ENCODE data around the gene PLS1.
"Not testable (repeated sequence)": the region's sequence is repeated elsewhere in the genome, so short reads cannot be mapped to it uniquely, and the experiment has no call there.

Gene PLS1

DNA sequence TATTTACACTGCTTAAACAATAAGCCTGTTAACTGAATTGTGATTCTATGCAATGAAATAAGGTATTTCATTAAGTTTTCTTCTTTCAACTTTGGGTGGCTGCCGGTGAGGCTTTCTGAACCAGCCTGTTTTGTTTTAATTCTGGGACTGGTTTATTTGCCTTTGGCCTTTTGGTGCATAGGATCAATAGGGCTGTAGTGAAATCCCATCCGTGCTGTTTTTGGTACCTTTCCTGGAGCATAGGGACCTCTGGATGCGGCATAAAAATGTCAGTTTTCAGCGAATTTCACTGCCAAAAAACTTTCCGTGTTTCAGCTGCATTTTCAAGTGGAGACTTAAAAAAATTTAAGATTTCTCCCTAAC is 514 bp downstream of the PLS1 start:
- peaks cover 13% of the 10 kb centered on the region for H3K4me1 ChIP-seq (ENCODE audit: insufficient read depth, poor library complexity, severe bottlenecking)
- no peaks in the 10 kb centered on the region for H3K9me3 ChIP-seq (ENCODE audit: severe bottlenecking)
- TF ChIP-seq, protein P1, sequence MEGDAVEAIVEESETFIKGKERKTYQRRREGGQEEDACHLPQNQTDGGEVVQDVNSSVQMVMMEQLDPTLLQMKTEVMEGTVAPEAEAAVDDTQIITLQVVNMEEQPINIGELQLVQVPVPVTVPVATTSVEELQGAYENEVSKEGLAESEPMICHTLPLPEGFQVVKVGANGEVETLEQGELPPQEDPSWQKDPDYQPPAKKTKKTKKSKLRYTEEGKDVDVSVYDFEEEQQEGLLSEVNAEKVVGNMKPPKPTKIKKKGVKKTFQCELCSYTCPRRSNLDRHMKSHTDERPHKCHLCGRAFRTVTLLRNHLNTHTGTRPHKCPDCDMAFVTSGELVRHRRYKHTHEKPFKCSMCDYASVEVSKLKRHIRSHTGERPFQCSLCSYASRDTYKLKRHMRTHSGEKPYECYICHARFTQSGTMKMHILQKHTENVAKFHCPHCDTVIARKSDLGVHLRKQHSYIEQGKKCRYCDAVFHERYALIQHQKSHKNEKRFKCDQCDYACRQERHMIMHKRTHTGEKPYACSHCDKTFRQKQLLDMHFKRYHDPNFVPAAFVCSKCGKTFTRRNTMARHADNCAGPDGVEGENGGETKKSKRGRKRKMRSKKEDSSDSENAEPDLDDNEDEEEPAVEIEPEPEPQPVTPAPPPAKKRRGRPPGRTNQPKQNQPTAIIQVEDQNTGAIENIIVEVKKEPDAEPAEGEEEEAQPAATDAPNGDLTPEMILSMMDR (IDR thresholded peaks at IDR 0.05; ENCODE audit: poor library complexity, severe bottlenecking): no peak
- H3K4me3 ChIP-seq (ENCODE audit: severe bottlenecking): peak overlapping the region; percentile 47
- no peaks in the 10 kb centered on the region for H3K36me3 ChIP-seq (ENCODE audit: low read depth)
- H3K27ac ChIP-seq (ENCODE audit: poor library complexity, severe bottlenecking): peak overlapping the region; percentile 61
- no peaks in the 10 kb centered on the region for H3K27me3 ChIP-seq (ENCODE audit: insufficient read depth, poor library complexity, severe bottlenecking)
- DNase-seq (ENCODE audit: low spot score) (no peak), ATAC-seq (ENCODE audit: low read depth) (no peak; the same call in 2 of the 3 replicates)

DNA sequence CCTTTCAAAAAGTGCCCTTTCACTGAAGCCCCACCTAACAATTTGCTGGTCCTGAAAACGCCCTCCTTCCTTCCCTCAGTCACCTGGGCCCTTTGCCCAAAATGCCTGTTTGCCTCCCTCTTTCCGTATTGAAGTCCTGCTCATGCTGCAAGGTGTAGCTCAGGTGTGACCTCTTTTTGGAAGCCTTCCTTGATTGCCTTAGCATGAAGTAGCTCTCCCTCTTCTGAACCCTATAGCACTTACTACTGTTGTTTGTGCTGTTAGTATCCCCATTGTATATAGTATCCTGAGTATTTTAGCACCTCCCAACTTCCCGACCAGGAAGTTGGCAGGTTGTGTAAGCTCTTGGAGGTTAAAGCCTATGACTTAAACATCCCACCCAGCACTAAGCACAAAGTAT is 1.7 kb downstream of the PLS1 start:
- TF ChIP-seq, protein P1 (IDR thresholded peaks at IDR 0.05; ENCODE audit: poor library complexity, severe bottlenecking): no peak
- ATAC-seq (ENCODE audit: low read depth) (no peak), DNase-seq (ENCODE audit: low spot score) (no peak)
- no peaks in the 10 kb centered on the region for H3K27me3 ChIP-seq (ENCODE audit: insufficient read depth, poor library complexity, severe bottlenecking)
- no peak overlapping the region for H3K4me3 ChIP-seq (ENCODE audit: severe bottlenecking)
- H3K4me1 ChIP-seq (ENCODE audit: insufficient read depth, poor library complexity, severe bottlenecking): peaks cover 13% of the 10 kb centered on the region
- H3K36me3 ChIP-seq (ENCODE audit: low read depth): no peaks in the 10 kb centered on the region
- H3K9me3 ChIP-seq (ENCODE audit: severe bottlenecking): no peaks in the 10 kb centered on the region
- no peak overlapping the region for H3K27ac ChIP-seq (ENCODE audit: poor library complexity, severe bottlenecking)

DNA sequence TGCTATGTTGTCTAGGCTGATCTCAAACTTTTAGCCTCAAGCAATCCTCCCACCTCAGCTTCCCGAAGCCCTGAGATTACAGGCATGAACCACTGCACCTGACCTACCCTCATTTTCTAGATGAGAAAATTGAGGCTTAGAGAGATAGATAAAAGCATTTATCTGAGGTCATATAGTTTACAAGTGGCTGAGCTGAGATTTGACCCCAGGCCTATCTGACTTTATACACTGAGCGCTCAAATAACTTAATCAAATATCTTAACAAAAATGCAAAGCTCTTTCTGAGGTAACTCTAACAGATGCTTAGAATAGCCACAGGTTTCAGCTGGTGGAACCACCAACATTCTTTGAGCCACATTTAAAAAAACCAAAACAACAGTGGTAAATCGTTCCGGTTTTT is 5.5 kb downstream of the PLS1 start:
- H3K27me3 ChIP-seq (ENCODE audit: insufficient read depth, poor library complexity, severe bottlenecking): no peaks in the 10 kb centered on the region
- TF ChIP-seq, protein P1 (IDR thresholded peaks at IDR 0.05; ENCODE audit: poor library complexity, severe bottlenecking): no peak
- ATAC-seq (ENCODE audit: low read depth) (no peak), DNase-seq (ENCODE audit: low spot score) (no peak)
- H3K4me3 ChIP-seq (ENCODE audit: severe bottlenecking): no peak overlapping the region
- no peaks in the 10 kb centered on the region for H3K36me3 ChIP-seq (ENCODE audit: low read depth)
- H3K9me3 ChIP-seq (ENCODE audit: severe bottlenecking): no peaks in the 10 kb centered on the region
- peaks cover 6% of the 10 kb centered on the region for H3K4me1 ChIP-seq (ENCODE audit: insufficient read depth, poor library complexity, severe bottlenecking)
- no peak overlapping the region for H3K27ac ChIP-seq (ENCODE audit: poor library complexity, severe bottlenecking)

DNA sequence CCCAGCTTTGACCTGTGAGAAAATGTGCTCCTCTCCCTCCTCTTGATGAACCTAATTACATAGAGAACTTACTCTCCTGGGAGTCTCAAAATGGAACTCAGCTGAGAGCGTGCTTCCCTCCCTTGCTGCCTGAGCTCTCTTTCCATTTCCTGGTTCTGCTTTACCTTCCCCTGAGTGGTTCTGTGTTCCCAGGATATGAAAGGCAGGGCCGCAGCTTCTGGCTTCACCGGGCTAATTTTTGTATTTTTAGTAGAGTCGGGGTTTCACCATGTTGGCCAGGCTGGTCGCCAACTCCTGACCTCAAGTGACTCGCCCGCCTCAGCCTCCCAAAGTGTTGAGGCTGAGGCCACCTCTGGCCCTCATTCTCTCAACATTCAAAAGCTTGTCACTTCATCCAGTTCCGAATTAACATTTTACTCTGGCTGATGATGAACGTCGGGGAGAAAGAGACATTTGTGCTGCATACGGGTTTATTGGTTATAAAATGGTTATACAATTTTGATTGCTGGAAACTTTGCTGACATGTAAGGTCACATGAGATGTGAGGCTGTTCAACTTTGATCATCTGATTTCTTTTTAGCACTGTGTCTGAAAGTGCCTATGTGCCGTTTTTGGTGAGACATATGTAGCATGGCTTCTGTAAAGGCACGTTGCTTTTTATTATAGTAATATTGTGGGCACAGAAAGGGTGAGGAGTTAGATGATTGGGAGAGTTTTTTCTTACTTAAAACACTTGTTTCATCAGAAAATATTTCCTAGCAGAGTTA is 6.6 kb downstream of the PLS1 start:
- DNase-seq (ENCODE audit: low spot score): no peak
- Histone ChIP-seq H3K4me3 (ENCODE audit: severe bottlenecking) (no peak overlapping the region), H3K27me3 (ENCODE audit: insufficient read depth, poor library complexity, severe bottlenecking) (no peaks in the 10 kb centered on the region), H3K4me1 (ENCODE audit: insufficient read depth, poor library complexity, severe bottlenecking) (no peaks in the 10 kb centered on the region), H3K36me3 (ENCODE audit: low read depth) (no peaks in the 10 kb centered on the region), H3K27ac (ENCODE audit: poor library complexity, severe bottlenecking) (no peak overlapping the region), H3K9me3 (ENCODE audit: severe bottlenecking) (no peaks in the 10 kb centered on the region)
- TF ChIP-seq, protein P1 (IDR thresholded peaks at IDR 0.05; ENCODE audit: poor library complexity, severe bottlenecking): no peak
- no peak for ATAC-seq (ENCODE audit: low read depth)

DNA sequence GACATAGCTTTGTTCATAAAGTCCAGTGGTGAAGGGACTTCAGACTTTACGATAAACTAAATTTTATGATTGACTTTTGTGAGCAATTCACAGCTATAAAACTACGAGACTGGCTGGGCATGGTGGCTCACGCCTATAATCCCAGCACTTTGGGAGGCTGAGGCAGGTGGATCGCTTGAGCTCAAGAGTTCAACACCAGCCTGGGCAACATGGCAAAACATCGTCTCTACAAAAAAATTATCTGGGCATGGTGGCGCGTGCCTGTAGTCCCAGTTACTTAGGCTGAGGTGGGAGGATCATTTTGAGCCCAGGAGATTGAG is 7.2 kb downstream of the PLS1 start:
- H3K27me3 ChIP-seq (ENCODE audit: insufficient read depth, poor library complexity, severe bottlenecking): not testable (repeated sequence)

More for the DNA sequence above, 7.2 kb downstream of the PLS1 start:
- H3K36me3 ChIP-seq (ENCODE audit: low read depth); H3K9me3 ChIP-seq (ENCODE audit: severe bottlenecking); ATAC-seq (ENCODE audit: low read depth); H3K4me3 ChIP-seq (ENCODE audit: severe bottlenecking); DNase-seq (ENCODE audit: low spot score); H3K27ac ChIP-seq (ENCODE audit: poor library complexity, severe bottlenecking); H3K4me1 ChIP-seq (ENCODE audit: insufficient read depth, poor library complexity, severe bottlenecking): not testable (repeated sequence)

Data from RWPE2 (cell line).